Measurements from ENCODE around the gene MNAT1. TPM values are rescaled to one million over a fixed set of nuclear protein-coding genes. Genes with fewer than 3 reads are reported as not detected.

The MNAT1 gene
- polyA plus RNA-seq, 3 donors = 4.1 to 5.8 (median 4.5) TPM

GRCh38 chr14:60989599-60989998 lies 255.0 kb downstream of the MNAT1 start:
- intact Hi-C loops (cut with micrococcal nuclease) = loop anchor here in 1 of 2 donors (10.0 kb wide), 1 partner anchor 115 kb away; no protein-coding TSS in a partner anchor
- Histone ChIP-seq H2AFZ (ENCODE audit: insufficient read depth, low read depth, low read length, poor library complexity, severe bottlenecking) (no peak overlapping the region), H3K79me2 (ENCODE audit: insufficient read depth, low read length) (peaks cover 11% of the 10 kb centered on the region), H3K4me2 (replicated peaks; ENCODE audit: extremely low read depth, low read length, poor library complexity, severe bottlenecking) (no peak overlapping the region), H3K27ac (ENCODE audit: low read depth in 1 of 2, low read length in 2 of 2) (no peak overlapping the region), H3K27me3 (ENCODE audit: control insufficient read depth in 2 of 2, insufficient read depth in 2 of 2, low read length in 2 of 2) (no peaks in the 10 kb centered on the region), H3K4me3 (replicated peaks in 1 of 3; ENCODE audit: low read depth in 2 of 3, low read length in 3 of 3) (no peak overlapping the region), H3K9me3 (replicated peaks in 1 of 2; ENCODE audit: control insufficient read depth in 1 of 2, insufficient read depth in 1 of 2, low read length in 2 of 2) (no peaks in the 10 kb centered on the region), H4K20me1 (ENCODE audit: insufficient read depth, low read length) (no peaks in the 10 kb centered on the region), H3K36me3 (replicated peaks in 1 of 2; ENCODE audit: control insufficient read depth in 1 of 2, insufficient read depth in 2 of 2, low read length in 2 of 2) (peaks cover 28 to 87% of the 10 kb centered on the region in 2 donors), H3K9ac (ENCODE audit: insufficient read depth, low read length, poor library complexity, severe bottlenecking) (no peak overlapping the region), H3K4me1 (ENCODE audit: control insufficient read depth in 1 of 2, insufficient read depth in 2 of 2, low read length in 2 of 2) (peaks cover 12 to 15% of the 10 kb centered on the region in 2 donors)
- no peaks in the 10 kb centered on the region for H3K9me3 Mint-ChIP-seq
- TF ChIP-seq CTCF (IDR thresholded peaks at IDR 0.05) = no peak
- no peak overlapping the region for H3K27ac Mint-ChIP-seq
- peaks cover 11% of the 10 kb centered on the region for H3K4me1 Mint-ChIP-seq
- 29% methylated on average over 1 of the region's 2 CpGs for WGBS (ENCODE audit: insufficient coverage)
- no peak overlapping the region for H3K4me3 Mint-ChIP-seq
- DNase-seq = no peak
- peaks cover 29 to 37% of the 10 kb centered on the region in 2 donors for H3K36me3 Mint-ChIP-seq
- no peaks in the 10 kb centered on the region for H3K27me3 Mint-ChIP-seq (ENCODE audit: low read depth in 3 of 3)

GRCh38 chr14:60998617-60999016 lies 264.1 kb downstream of the MNAT1 start:
- H3K4me1 Mint-ChIP-seq = no peaks in the 10 kb centered on the region
- no peak for TF ChIP-seq CTCF (IDR thresholded peaks at IDR 0.05)
- Histone ChIP-seq H3K79me2 (ENCODE audit: insufficient read depth, low read length) (no peaks in the 10 kb centered on the region), H3K27ac (ENCODE audit: low read depth in 1 of 2, low read length in 2 of 2) (no peak overlapping the region), H4K20me1 (ENCODE audit: insufficient read depth, low read length) (no peaks in the 10 kb centered on the region), H3K36me3 (replicated peaks in 1 of 2; ENCODE audit: control insufficient read depth in 1 of 2, insufficient read depth in 2 of 2, low read length in 2 of 2) (peaks cover 5 to 11% of the 10 kb centered on the region in 2 donors), H3K4me3 (replicated peaks in 1 of 3; ENCODE audit: low read depth in 2 of 3, low read length in 3 of 3) (no peak overlapping the region), H3K9me3 (replicated peaks in 1 of 2; ENCODE audit: control insufficient read depth in 1 of 2, insufficient read depth in 1 of 2, low read length in 2 of 2) (peaks cover 0 to 2% of the 10 kb centered on the region in 2 donors), H3K27me3 (ENCODE audit: control insufficient read depth in 2 of 2, insufficient read depth in 2 of 2, low read length in 2 of 2) (no peaks in the 10 kb centered on the region), H2AFZ (ENCODE audit: insufficient read depth, low read depth, low read length, poor library complexity, severe bottlenecking) (no peak overlapping the region), H3K4me2 (replicated peaks; ENCODE audit: extremely low read depth, low read length, poor library complexity, severe bottlenecking) (no peak overlapping the region), H3K4me1 (ENCODE audit: control insufficient read depth in 1 of 2, insufficient read depth in 2 of 2, low read length in 2 of 2) (no peaks in the 10 kb centered on the region), H3K9ac (ENCODE audit: insufficient read depth, low read length, poor library complexity, severe bottlenecking) (no peak overlapping the region)
- H3K36me3 Mint-ChIP-seq = peaks cover 20 to 24% of the 10 kb centered on the region in 2 donors
- 100% methylated on average over 2 of the region's 9 CpGs for WGBS (ENCODE audit: insufficient coverage)
- intact Hi-C loops (cut with micrococcal nuclease) = no loop called here
- peaks cover 0 to 7% (median 4%) of the 10 kb centered on the region in 7 donors for H3K9me3 Mint-ChIP-seq
- no peaks in the 10 kb centered on the region for H3K27me3 Mint-ChIP-seq (ENCODE audit: low read depth in 3 of 3)
- no peak overlapping the region for H3K4me3 Mint-ChIP-seq
- DNase-seq = no peak
- no peak overlapping the region for H3K27ac Mint-ChIP-seq

Measured in CD14-positive monocyte (primary cell).